Measurements from ENCODE around the gene HYAL2. TPM values are rescaled to one million over a fixed set of nuclear protein-coding genes. Genes with fewer than 3 reads are reported as not detected.

The HYAL2 gene
- polyA plus RNA-seq, 2 of the 4 experiments (the other 2 are of a cell fraction) = 24.5 to 31.0 TPM

- TF ChIP-seq RCOR1 (IDR thresholded peaks at IDR 0.05; ENCODE audit: low read depth, low read length) (no peak), EP300 (IDR thresholded peaks at IDR 0.05) (no peak), TP53 (CRISPR knock-in tag; IDR thresholded peaks at IDR 0.05) (no peak)
Observed at GRCh38 chr3:50322115-50322385, 495 bp downstream of the HYAL2 start (continued).

- ChIA-PET POLR2A (no interaction called here), CTCF (interaction anchor here (0.5 to 5.1 kb wide), 15 partner anchors 8 to 270 kb away, joined by 3 to 56 read pairs (median 3); partner anchors contain the start of genes HYAL3 and NAA80)
- peak overlapping the region; percentile 65 for H3K4me3 ChIP-seq
- DNase-seq (ENCODE audit: low read depth in 1 of 2, low spot score in 1 of 2) = peak; percentile 68 to 88
- no peak for FAIRE-seq
- ATAC-seq = peak; percentile 80 to 85
- H3K4me2 ChIP-seq = peak overlapping the region; percentile 98
- 6% methylated on average over 3 of the region's 59 CpGs for WGBS (ENCODE audit: missing lambda C conversion rate)
- H3K27ac ChIP-seq = peak overlapping the region; percentile 99 to 100
- TF ChIP-seq BCL3 (IDR thresholded peaks at IDR 0.05) (0 out of 3 replicates have a peak, but pooled peaks have one; percentile 49), CEBPB (IDR thresholded peaks at IDR 0.05) (no peak), POLR2AphosphoS2 (conservative IDR thresholded peaks at IDR 0.05; ENCODE audit: low read length) (no peak), POLR2A (IDR thresholded peaks at IDR 0.05; ENCODE audit: low read length) (peak; percentile 50), JUN (IDR thresholded peaks at IDR 0.05) (peak in 1 of 2 experiments; percentile 70; a peak in 2 of 5 replicates), RFX5 (IDR thresholded peaks at IDR 0.05) (no peak), TP53 (CRISPR knock-in tag; IDR thresholded peaks at IDR 0.05) (no peak), CTCF (IDR thresholded peaks at IDR 0.05) (peak; percentile 42; the same call in 2 of the 3 replicates), KDM5A (IDR thresholded peaks at IDR 0.05) (no peak), EHF (CRISPR knock-in tag; IDR thresholded peaks at IDR 0.05) (no peak), BHLHE40 (IDR thresholded peaks at IDR 0.05; ENCODE audit: low read depth, low read length) (peak; percentile 44; the same call in 1 of the 2 replicates), MAX (IDR thresholded peaks at IDR 0.05) (peak; percentile 84), GATA3 (IDR thresholded peaks at IDR 0.05; ENCODE audit: borderline replicate concordance) (peak; percentile 69), RCOR1 (IDR thresholded peaks at IDR 0.05; ENCODE audit: low read depth, low read length) (no peak)
- no peaks in the 10 kb centered on the region for H3K9me3 ChIP-seq
- peaks cover 30% of the 10 kb centered on the region for H3K4me1 ChIP-seq
Observed at GRCh38 chr3:50321336-50322114, 1.0 kb downstream of the HYAL2 start.

- FAIRE-seq (no peak), ATAC-seq (peak; percentile 41 to 58), DNase-seq (ENCODE audit: low read depth in 1 of 2, low spot score in 1 of 2) (peak in 1 of 2 experiments; percentile 56)
- WGBS (ENCODE audit: missing lambda C conversion rate) = 0% methylated on average over 9 of the region's 45 CpGs
- peak overlapping the region; percentile 65 for H3K4me3 ChIP-seq
- H3K4me1 ChIP-seq = peaks cover 35% of the 10 kb centered on the region
- CTCF ChIA-PET = interaction anchor here (0.5 to 5.1 kb wide), 12 partner anchors 8 to 271 kb away, joined by 3 to 56 read pairs (median 3); partner anchors contain the start of genes HYAL3 and NAA80
- peak overlapping the region; percentile 98 for H3K4me2 ChIP-seq
- H3K9me3 ChIP-seq = no peaks in the 10 kb centered on the region
- POLR2A ChIA-PET = no interaction called here
- H3K27ac ChIP-seq = peak overlapping the region; percentile 99 to 100
- TF ChIP-seq MYC (IDR thresholded peaks at IDR 0.05; ENCODE audit: borderline replicate concordance, low read length) (peak; percentile 66; the same call in 1 of the 2 replicates), EP300 (IDR thresholded peaks at IDR 0.05) (no peak), RNF2 (IDR thresholded peaks at IDR 0.05; ENCODE audit: borderline replicate concordance, low read depth) (no peak), FOXS1 (CRISPR knock-in tag; IDR thresholded peaks at IDR 0.05) (no peak), CEBPB (IDR thresholded peaks at IDR 0.05) (no peak), NR3C1 (IDR thresholded peaks at IDR 0.05) (no peak), KDM1A (IDR thresholded peaks at IDR 0.05; ENCODE audit: low read depth) (no peak), PHF8 (IDR thresholded peaks at IDR 0.05; ENCODE audit: borderline replicate concordance, low read depth) (peak; percentile 82; the same call in 1 of the 2 replicates), POLR2AphosphoS2 (conservative IDR thresholded peaks at IDR 0.05; ENCODE audit: low read length) (no peak), NPAS2 (CRISPR knock-in tag; IDR thresholded peaks at IDR 0.05; ENCODE audit: borderline replicate concordance) (no peak), ESRRA (IDR thresholded peaks at IDR 0.05; ENCODE audit: borderline replicate concordance, low read length) (no peak), HOXB5 (CRISPR knock-in tag; IDR thresholded peaks at IDR 0.05) (no peak), HOXA7 (CRISPR knock-in tag; IDR thresholded peaks at IDR 0.05) (no peak), POLR2A (IDR thresholded peaks at IDR 0.05; ENCODE audit: low read length) (no peak), KDM5A (IDR thresholded peaks at IDR 0.05) (no peak), USF2 (IDR thresholded peaks at IDR 0.05) (no peak), BCL3 (IDR thresholded peaks at IDR 0.05) (no peak), FOSB (CRISPR knock-in tag; IDR thresholded peaks at IDR 0.05) (no peak), ATOH8 (CRISPR knock-in tag; IDR thresholded peaks at IDR 0.05; ENCODE audit: low read depth) (no peak)
Observed at GRCh38 chr3:50320853-50321335, 1.7 kb downstream of the HYAL2 start.

Measured in A549 (cell line).